GM04503 (cell line): ENCODE measurements around the gene AKAP5.

Experiments used
- DNase-seq: peaks from one replicate; pipeline ENCODE4 v3.0.0-alpha.2; 2012; ENCODE audit warnings: low read depth

Gene AKAP5

DNA sequence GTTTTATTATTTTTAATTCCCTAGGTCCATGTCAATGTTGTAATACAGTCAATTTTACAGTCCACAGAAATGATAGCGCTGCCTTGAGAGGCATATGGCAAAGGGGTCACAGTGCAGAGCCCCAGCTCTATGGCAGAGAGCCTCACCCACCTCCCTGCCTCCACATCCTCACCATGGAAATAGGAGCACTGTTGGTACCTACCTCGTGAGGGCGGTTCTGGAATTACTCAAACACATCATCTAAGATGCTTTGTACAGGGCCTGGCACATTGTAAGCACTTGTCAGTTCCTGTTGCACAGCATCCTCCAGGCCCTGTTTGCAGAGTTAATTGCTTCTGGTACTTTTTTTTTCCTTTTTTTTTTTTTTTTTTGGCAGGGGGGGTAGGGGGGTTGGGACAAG, 4.1 kb upstream of the AKAP5 start:
- no peak for DNase-seq

DNA sequence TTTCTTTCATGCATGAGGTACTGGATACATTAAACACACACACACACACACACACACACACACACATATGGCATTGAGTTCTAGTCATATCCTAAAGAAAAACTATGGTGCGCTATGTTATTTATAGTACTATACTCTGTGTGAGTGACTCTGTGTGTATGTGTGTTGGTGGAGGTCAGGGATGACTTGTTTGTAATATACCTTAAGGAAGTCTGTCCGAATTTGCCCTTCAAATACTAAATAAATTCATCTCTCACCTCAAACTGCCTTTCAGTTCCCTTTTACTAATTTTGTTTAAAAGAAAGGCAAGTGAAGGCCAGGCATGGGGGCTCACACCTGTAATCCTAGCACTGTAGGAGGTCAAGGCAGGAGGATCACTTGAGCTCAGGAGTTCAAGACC, 2.1 kb upstream of the AKAP5 start:
- no peak for DNase-seq

DNA sequence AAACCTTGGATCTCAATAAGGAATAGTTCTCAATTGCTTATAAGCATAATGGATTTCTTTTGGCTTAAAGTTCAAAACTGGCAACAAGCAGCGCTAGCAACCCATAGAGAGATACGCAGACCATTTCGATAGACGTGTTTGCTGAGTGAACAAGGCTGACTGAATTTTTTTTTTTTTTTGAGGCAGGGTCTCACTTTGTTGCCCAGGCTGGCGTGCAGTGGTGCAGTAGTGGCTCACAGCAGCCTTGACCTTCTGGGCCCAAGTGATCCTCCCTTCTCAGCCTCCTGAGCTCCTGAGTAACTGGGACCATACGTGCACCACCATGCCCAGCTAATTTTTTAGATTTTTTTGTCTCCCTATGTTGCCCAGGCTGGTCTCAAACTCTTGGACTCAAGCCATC, 1.4 kb upstream of the AKAP5 start:
- DNase-seq, result no peak

DNA sequence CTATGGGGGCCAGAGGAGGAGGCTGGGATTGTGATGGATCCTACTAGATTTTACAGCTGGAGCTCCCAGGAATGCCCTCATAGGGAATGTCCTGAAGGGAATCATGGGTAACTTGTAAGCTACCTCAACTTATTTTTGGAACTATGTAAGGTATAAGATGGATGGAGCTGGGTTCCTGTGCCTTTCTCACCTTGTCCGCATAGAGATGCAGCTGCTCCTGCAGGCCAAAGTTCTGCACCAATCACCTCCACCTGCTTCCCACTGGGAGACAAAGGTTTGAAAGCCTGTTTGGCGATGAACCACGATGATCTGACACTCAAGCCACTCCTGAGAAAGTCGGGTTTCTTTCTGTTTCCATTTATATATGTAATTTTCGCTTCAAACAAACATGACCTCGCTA, 648 bp upstream of the AKAP5 start:
- no peak for DNase-seq

DNA sequence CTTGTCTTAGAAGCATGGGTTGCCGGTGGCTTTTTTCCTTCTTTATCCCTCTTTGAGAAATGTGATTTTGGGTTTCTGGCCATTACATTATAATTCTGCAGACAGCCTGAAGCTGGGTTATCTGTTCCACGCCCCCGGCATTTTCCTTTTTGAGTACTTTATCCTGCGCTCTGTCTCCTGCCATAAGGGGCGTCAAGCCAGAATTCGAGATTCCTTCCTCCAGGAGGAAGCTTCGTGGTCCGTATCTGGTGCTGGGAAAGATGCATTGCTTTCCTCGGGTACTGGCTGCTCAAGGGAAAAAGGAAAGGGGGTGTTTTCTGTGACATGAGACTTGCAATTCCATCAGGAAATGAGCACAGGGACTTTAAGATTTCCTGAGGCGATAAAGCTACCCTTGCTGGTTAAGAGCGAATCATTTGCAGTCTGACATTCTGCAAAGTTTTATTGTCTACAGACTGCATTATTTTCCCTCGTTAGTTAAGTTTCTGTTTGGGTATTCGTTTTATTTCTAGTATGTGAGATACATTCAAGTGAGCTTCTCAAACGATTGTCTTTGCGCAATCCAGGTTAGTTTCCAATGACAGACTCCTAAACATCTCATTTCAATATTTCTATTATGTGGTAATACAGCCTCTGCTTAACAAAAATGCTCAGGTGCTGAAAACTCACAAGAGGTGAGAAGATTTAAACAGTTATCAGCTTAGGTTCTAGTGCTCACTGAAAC, 694 bp downstream of the AKAP5 start:
- DNase-seq, result peak; percentile 10

DNA sequence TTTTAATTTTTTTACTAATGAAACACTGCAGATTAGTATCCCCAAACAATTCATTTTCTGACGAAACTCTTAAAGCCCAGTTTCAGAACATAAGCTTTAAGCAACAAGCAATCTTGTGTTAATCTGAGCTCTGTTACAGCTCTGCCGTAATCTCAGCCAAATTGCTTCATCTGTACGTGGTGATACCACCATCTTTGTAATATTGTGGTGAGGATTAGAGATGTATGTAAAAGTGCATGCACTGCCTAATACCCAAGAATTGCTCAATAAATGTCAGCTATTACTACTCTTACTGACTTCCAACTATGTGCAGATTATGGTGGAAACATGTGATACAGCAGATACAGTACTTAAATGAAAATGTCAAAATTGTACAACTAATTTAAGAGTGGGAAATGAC, 1.8 kb downstream of the AKAP5 start:
- no peak for DNase-seq

DNA sequence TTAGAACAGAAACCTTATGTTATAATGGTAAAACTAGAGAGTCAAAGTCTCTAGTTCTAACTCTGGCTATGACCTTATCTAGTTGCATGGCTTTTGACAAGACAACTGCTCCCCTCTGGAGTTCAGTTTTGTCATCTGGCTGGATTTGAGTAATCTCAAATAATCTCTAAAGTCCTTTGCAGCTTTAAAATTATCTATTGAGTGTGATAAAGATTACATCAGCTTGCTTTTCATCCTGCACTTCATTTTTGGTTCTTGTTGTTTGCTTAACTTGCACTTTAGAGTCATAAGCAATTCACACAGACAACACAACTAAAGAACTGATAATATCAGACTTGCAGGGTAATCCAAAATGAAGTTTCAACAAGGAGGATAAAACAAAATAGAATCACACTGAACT, 2.3 kb downstream of the AKAP5 start:
- DNase-seq, result no peak

DNA sequence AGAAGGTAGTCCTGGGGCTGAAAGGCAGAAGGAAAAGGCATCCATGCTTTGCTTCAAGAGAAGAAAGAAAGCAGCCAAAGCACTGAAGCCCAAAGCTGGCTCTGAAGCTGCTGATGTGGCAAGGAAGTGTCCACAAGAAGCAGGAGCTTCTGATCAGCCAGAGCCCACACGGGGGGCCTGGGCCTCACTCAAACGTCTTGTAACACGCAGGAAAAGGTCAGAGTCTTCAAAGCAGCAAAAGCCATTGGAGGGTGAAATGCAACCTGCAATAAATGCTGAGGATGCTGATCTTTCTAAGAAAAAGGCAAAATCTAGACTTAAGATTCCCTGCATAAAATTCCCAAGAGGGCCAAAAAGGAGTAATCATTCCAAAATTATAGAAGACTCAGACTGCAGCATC, 3.2 kb downstream of the AKAP5 start:
- no peak for DNase-seq

DNA sequence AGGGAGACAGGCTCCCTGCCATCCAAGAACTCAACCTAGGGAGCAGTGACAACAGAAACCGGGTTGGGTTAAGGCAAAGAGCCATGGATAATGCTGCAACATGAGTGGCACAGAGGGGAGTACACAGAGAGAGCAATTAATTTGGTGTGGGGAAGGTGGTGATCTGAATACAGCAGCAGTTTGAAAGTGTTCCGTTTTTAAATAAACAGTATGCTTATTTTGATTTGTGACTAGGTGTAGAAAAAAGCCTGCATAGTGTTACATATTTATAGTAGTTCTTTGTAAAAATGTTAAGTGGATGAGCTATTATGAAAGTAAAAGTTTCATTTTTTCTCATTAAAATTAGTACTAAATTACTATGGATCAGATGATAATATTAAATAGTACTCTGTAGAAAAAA, 8.7 kb downstream of the AKAP5 start:
- no peak for DNase-seq

DNA sequence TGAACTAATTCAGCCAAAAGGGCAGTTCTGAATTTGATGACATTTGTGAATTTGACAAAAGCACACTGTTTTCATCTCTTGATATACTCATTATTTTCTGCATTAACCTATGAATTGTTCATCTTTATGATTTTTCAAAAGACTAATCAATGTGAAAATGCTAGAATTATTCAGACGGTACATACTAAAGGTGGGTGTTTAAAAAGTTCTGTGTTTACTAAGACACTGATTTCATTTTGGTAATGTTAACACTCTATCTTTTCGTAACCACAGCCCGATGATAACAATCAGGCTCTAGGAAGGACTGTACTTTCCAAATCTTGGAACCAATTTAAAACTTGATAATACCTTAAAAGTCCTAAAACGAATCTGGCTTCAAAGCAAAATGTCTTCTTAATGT, 9.4 kb downstream of the AKAP5 start:
- no peak for DNase-seq

DNA sequence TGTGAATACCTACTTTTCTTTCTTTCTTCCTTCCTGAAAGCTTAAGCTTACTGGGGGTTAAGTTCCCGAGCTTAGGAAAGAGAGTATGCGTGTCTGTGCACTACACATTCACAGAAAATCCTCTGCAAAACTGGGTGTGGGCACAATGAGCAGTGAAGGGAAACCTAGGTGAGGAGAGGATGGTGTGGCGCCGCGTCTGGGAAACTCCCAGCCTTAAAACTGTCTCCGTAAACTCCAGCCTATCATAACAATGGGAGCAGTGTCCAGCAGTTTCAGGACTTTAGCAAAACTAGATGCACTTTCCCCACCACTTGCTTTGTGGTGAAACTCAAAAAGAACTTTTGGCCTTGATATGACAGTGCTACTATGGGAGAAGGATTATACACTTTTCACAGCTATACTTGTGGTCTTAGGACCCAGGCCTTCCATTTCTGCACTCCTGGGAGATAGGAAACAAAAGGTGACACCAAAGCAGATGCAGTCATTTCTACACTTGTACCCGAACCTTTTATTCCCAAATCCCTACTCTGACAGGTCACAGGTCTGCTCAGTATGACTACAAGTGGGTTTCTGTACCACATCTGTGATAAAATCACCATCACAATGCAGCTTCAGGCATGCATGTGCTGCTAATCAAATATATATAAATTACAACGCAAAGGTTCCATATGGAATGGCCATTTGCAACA, 10.4 kb downstream of the AKAP5 start:
- no peak for DNase-seq

DNA sequence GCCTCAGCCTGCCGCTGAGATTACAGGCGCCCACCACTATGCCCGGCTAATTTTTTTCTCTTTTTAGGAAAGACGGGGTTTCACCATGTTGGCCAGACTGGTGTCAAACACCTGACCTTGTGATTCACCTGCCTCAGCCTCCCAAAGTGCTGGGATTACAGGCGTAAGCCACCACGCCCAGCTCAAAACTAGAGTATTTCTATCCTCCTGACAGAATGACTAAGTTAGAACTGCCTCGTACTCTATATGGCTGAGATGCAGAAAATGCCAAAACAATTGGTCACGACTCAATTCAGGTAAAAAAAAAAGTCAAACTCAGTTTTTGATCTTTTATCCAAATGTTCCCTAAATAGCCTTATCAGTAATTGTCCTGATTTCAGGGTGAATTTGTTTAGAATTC, 11.1 kb downstream of the AKAP5 start:
- no peak for DNase-seq

DNA sequence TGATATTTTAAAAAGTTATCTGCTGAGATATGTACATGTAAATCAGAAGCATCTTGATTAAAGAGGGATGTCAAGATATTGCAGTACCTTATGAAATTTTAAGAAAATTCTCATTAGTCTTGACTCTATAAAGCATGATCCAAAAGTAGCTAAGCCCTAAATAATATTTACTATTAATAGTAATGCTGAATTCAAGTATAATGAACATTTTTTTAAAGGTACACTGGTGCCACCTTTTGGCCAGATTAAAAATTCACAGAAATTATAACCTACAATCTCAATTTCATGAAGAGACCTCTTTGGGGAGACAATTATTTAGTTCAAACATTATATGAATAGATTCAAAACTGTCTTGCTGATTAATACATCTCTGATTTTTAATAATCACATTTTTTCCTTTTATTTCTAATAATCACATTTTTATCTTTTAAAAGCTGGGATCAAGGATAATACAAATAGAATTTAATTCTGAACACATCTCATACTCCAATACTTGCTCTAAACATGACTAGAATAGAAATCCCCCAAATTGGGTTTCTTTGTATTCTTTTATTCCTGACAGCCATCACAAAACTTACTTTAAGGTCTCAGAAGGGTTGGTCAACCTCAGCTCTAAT, 13.4 kb downstream of the AKAP5 start:
- no peak for DNase-seq

DNA sequence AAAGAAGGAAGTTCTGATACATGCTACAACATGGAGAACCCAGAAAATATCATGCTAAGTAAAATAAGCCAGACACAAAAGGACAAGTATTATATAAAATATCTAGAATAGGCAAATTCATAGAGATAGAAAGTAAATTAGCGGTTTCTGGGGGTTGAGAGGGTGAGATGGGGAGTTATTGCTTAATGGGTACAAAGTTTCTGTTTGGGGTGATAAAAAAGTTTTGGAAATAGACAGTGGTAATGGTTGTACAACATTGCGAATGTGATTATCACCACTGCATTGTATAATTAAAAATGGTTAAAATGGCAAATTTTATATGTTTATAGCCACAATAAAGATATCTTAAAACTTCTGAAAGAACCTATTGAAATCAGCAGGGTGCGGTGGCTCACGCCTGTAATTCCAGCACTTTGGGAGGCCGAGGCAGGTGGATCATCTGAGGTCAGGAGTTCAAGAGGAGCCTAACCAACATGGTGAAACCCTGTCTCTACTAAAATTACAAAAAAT, 23.3 kb downstream of the AKAP5 start:
- DNase-seq, result no peak

DNA sequence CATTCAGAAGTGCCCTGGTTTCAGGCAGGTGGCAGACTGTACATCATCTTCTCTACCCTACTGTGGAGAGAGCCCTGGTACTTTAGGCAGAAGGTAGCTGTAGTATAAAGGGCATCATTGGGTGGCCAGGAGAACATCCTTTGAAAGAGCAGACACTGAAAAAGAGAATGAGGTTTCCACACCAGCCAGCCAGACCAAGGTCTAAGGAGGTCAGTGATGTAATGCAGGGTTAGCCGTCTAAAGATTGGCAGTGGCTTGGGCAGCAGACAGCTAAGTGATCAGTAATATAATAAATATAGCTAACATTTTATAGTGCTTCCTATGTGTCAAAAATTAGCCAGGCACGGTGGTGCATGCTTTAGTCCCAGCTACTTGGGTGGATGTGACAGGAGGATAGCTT, 26.3 kb downstream of the AKAP5 start:
- no peak for DNase-seq

DNA sequence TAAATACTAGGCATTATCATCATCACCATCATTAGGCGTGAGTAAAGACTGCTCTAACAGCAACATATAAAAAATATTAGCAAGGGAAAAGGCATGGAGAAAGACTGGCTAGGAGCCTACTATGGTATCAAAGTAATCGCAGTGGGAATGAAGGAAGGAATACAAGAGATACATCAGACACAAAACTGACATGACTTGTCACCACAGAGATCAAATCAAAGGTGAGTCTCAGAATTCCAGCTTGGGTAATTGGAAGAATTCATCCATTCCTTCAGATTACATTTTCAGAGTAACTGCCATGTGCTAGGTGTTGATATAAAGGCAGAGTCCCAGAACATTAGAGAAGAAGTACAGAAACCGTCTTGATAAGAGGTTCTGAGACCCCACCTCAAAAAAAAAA, 28.2 kb downstream of the AKAP5 start:
- no peak for DNase-seq

DNA sequence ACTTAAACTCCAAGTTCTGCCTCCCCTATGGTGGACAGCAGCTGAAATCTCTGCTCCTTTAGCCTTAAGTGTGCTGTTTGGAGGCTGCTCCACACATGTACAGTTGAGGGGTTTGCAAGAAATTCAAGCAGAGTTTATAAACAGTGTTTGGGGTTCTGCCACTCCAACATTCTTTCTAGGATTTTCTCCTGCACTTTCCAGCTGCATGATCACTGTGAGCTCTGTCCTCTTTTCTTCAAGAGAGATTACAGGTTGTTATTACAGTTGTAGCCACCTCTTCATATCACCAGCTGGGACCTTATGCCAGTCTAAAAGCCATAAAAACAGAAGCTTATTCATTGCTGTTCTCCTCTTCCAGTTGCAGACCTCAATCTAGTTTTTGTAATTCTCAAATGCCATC, 30.0 kb downstream of the AKAP5 start:
- no peak for DNase-seq

DNA sequence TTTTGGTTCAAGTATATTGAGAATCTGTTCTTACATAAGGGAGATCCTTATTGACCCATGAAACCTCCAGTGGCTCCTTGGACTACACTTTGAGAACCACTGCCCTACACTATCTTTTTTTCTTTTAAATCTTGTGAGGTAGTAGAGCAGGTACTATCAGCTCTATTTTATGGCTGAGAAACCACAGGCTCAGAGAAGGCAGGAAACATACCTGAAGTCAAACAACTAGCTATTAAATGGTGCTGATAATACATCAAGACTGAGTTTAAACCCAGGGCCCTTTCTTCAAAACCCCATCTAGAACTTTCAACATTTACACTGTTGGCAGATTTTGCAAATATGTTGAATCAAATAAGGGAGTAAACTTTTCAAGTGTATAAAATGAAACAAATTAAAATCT, 31.5 kb downstream of the AKAP5 start:
- DNase-seq, result no peak

DNA sequence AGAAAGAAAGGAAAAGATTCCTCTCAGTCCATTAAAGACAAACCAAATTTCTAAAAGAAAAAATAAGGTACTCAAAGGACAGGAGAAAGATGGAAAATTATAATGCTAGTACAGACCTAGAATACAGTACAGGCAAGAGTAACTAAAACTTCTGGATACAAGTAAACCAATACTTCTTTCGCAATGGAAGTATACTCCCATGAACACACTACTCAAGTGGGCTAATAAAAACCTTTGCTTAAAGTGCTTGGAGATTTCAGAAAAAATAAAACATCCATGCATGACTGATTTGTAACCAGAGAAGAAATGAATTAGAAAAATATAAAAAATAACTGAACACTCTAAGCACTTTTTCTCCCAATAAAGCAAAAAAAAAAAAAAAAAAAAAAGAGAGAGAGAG, 34.8 kb downstream of the AKAP5 start:
- DNase-seq, result no peak

DNA sequence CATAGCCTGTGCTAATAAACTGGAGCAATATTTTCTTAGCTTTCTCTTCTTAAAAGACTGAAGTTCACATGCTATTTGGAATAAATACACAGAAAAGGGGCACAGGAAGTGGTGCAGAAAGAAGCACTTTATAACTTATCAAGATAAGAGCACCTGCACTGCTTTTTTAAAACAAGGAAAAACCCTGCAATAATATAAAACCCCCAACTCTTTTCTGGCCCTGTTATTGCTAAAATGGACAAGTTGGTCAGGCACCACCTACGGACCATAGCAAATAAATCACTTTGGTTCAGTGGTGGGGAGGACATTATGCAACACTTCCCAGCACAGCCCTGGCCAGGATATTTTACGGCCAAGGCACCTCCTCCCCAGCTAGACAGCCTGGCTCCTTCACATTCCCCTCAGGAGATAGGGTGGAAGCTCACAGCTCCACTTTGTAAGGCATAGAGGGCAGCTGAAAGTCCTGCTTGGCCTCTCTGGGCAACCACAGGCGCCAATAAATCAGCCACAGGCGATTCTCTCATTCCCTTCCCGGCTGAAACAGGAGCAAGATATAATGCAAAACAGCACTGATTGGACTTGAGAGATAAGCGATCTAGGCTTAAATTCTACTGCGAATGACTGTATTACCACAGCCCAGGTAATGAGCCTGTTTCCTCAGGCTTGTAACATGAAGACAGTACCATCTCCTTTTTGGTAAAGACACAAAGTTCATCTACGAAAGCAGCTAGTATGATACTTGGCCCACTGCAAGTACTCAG, 36.3 kb downstream of the AKAP5 start:
- DNase-seq, result peak; percentile 61

DNA sequence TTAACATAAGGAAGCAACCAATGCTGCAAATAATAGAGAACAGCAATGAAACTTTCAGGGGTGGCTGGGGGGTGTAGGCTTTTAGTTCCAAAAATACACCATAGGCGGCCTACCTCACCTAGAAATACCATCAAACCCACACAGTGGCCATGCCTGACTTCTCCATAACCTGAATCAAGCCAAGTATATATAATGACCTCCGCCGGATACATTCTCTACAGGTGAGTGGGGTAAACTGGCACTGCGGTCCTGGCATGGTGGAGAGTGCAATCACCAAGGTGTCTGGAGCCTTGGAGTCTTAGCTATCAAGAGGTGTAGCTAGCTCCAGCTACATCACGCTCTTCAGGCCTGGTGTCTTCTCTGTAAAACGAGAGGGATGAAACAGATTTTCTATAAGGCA, 37.2 kb downstream of the AKAP5 start:
- no peak for DNase-seq

DNA sequence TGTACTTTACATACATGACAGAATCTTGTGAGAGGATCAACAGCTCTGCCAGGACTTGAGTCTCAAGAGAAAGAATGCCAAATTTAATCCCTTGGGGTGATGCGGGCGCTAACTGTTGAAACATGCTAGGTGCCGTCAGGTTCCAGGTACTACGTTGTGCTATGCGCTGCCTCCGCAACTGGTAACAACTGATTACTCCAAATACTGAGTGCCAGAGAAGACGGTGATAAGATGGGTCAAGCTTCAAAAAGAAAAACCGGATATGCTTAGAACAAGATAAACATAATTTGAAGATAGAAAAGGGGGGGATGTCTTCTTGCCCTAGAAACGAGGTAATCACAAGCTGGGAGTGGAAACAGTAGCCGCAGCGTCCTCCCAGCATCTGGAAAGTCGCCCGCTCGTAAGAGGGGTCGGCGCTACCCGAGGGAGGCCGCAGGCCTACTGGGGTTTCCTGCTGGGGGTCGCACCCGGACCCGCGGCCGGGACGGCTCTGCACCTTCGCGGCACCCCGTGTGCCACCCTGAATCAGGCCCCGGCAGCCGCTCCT, 37.7 kb downstream of the AKAP5 start:
- DNase-seq, result no peak
